Activated CD8-positive, alpha-beta memory T cell treated with anti-CD3 and anti-CD28 coated beads for 4 hours (primary cell): ENCODE measurements around the gene CNOT1.

ENCODE experiments used
- DNase-seq, 2 donors: peaks; one replicate each; pipeline ENCODE4 v3.0.0-alpha.2; 2020; ENCODE audit warnings: low read depth in 2 of 2

CNOT1 gene

DNA sequence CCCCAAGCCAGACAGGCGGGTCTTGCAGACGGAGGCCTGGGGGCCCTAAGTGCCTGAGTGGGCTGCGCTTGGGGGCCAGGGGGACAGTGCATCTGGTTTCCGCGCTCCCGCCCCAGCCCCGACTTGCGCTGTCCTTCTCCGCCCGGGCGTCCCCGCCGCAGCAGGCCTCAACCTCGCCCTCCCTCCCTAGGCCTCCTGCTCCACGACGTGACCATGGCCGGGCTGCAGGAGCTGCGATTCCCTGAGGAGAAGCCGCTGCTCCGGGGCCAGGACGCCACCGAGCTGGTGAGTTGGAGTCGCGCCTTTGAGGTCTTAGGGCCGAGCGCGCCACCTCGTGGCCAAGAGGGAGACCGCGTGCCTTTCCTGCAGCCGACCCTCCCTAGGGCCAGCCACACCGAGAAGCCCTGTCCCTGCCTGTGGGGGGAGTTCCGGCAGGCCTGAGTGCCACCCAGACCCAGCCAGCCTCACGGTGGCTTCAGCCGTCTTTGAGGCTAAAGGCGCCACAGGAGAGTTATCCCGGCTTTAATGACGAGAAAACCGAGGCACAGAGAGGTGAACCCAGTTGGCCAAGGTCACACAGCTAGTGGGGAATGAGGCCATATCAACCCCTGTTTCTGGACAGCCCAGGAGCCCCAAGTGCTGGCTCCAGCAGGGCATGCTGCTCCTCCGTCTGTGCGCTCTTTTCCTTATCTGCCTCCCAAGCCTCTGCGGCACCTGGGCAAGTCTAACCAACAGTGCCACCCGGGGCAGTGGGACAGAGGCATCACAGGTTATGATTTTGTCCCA, 141.9 kb downstream of the CNOT1 start:
- DNase-seq: peak; percentile 44 to 50

DNA sequence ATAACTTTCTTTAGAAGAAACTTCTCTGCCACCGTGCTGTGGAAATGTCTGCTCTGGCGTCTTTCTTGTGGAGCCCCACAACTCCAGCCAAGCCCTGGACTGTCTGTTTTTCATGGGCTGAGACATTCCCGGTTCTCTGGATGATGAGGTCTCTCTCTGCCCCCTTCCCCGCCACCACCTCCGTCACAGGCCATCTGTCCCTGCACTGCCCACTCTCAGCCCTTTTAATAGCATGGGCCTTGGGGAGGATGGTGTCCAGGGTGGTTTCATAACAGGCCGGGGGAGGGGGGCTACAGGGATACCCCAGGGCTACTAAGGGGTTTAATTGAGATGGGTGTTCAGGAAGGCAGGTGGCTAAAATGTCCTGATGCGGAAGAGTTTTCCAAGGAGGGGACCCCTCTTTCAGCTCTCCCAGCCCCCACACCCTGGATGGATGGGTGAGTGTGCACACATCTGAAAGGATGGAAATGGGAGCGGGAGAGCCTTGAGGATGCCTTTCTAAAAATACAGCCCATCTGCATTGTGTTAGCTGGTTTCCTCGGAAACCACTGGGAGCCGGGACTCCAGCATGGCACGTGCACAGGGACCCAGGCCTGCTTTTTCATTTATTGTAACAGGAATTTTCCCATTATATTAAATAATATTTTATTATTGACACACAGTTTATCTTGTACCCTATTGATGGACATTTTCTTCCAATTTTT, 144.3 kb downstream of the CNOT1 start:
- no peak for DNase-seq

DNA sequence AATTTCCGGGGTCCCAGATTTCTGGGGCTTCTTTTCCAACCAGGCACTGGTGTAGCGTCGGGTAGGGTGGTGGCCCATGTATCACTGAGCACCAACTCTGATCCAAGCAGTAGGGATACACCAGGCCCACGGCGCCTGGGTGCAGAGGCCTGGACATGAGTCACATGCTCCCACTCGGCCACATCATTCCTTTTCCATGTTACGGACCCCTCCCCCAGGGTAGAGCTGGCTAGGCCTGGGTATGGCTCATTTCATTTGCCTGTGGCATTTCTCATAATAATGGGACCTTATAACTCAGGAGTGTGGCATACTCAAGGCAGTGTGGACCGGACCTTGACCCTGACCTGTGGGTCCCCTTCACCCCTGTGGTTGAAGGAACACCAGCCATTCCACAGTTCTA, 147.7 kb downstream of the CNOT1 start:
- no peak for DNase-seq

DNA sequence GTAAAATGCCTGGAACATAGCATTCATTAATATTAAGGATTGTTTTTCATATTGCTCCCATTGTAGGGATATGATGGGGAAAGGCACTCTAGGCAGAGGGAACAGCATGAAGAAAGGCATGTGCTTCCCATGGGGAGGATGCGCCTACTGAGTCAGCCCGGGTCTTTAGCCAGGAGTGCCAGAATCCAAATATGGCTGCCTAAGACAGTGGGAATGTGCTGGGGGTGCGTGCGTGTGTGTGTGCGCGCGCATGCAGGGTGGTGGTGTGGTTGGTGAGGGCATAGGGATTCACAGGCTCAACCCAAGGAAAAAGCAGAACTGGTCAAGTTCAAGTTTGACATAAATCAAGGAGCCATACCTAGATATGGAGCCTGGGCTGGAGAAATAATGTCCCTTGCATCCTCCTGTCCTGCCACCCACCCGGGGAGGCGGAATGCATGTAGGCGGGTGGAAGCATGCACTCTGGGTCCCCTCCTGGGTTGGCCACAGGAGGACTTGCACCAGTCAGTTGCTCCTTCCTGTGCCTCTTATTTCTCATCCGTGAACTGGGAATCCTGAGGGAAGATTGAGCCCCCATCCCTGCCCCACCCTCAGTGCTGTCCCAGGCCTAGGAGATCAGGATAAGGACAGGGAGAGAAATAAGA, 148.3 kb downstream of the CNOT1 start:
- DNase-seq: no peak

DNA sequence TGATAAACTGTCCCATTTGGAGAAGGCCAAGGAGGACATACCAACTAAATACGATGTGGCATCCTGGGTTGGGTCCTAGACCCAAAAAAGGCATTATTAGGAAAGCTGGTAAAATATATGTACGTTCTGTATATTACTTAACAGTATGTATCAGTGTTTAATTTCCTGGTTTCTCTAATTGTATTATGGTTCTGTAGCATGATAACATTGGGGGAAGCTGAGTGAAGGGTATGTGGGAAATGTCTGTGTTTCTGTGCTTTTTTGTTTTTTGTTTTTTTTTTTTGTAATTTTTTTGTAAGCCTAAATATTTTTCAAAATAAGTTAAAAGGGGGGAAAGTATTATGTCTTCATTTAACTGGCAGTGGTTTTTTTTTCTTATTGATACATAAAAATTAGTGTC, 151.2 kb downstream of the CNOT1 start:
- no peak for DNase-seq

DNA sequence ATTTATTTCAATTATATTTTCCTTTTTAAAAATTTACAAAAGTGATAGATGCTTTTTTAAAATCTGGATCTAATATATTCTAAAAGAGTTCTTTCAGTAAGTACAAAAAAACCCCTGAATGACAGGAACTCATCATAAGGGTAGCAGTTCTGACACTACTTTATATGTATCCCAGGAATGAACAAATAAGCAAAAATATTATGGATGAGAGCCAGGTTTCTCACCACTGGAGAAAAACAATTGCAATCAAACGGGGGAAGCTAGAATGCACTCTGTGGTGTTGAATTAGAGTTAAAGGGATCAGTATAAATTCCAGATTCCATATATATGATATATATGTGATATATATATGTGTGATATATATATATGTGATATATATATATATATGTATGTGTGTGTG, 152.8 kb downstream of the CNOT1 start:
- DNase-seq: no peak

DNA sequence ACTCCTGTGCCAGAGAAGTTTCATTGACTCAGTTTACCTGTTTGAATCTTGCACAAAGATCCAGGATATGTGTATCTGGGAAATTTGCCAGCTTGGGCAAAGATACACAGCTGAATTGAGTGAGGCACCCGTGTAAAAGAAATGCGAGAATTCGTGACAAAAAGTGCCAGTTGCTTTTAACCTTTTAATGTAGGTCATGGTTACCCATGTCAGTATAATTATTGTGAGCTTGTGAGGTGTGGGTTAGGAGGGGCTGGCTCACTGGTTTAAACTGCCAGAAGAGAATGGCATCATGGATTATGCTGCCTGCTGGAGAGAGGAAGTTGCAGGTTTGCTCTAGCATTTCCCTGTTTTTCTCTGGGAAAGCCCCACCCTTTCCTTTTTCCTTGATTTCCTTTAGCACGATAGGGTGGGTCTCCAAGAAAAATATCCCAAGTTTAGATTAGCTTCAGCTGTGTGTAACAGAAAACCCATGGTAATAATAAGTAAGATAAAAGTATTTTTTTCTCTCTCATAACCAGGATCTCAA, 154.5 kb downstream of the CNOT1 start:
- no peak for DNase-seq

DNA sequence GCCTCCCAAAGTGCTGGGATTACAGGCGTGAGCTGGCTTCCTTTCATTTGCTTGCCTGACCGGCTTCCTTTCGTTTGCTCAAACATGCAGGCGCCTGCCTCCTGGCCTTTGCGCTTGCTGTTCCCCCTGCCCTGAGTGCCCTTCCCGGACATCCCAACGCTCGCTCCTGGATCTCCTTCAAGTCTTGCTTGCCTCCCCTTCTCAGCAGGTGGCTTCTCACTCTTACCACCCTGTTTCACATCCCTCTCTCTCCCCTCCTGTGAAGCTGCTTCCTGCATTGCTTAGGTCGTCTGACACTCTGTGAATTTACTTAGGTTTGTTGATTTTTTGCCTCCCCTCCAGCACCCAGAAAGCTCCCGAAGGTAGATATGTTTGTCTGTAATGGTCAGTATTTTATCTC, 155.3 kb downstream of the CNOT1 start:
- no peak for DNase-seq

DNA sequence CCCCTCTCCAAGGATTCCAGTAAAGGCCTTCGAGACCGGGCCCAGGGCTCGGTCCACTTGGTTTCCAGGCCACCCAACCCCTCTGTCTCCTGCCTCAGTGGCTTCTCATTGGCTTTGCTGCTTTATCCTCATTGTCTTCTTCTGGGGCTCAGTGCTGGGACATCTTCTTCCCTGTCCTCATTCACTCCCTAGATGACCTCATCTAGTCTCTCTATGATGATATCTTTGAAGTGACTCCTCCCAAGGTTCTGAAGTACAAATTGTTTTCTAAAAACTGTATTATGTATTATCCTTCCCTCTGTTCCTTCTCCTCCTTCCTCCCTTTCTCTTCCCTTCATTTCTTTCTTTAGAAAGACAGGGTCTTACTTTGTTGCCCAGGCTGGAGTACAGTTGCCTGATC, 156.8 kb downstream of the CNOT1 start:
- DNase-seq: no peak

DNA sequence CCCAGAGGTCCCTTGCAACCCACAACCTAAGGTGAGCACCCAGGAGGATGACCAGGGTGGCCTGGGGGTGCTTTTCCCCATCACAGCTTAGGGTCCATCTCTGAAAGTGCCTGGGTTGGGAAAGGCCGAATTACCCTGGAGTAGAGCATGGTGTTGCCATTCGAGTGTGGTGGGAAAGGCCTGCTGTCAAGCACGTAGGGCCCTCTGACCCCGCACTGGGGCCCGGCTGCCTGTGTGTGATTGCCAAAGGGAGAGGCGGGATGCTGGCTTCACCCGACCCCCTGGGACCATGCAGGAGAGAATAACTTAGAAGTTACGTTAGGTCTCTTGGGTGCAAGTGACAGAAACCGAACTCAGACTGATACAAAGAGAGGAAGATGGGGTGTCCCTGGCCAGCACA, 157.4 kb downstream of the CNOT1 start:
- no peak for DNase-seq

DNA sequence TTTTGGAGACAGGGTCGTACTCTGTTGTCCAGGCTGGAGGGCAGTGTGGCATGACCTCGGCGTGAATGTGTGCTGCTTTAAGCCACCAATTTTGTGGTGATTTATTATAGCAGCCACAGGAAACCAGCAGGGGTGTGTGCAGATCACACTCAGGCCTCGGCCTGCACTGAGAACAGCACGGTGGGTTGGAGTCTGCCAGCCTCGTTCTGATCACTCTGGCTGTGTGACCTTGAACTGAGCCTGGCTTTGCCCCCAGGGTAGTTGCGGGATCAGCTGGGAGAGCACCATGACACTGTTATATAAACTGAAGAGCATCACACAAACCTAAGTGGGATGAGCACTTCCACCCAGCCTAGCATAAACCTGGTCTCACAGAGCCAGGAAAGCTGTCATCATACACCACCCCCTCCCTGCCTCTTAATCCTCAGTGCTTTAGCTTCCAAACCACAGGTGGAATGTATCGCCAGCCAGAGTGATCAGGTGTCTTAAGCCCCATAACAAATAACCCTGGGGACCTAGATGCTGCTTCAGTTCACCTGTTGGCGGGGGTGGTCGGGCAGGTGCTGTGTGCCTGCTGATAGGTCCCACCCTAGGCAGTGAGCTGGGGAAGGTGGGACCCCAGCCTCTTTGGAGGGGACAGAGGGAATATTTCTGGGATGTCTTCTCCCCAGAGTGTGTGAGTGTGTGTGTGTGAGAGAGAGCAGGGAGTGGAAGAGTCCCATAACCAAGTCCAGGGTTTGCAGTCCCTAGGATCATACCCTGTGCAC, 158.2 kb downstream of the CNOT1 start:
- no peak for DNase-seq
